H1 (cell line): ENCODE results near the gene CTXN2. TPM values are rescaled to one million over a fixed set of nuclear protein-coding genes. Genes with fewer than 3 reads are reported as not detected.

Experiments
- CHD7 ChIP-seq: fragments of 300-600 bp; sonication (generic); IDR thresholded peaks from 2 replicates; pipeline ENCODE4 v1.7.1; 2012; ENCODE audit warnings: low read length, moderate library complexity, mild to moderate bottlenecking, inconsistent platforms; ENCODE audit not compliant: insufficient replicate concordance
- USF2 ChIP-seq: IDR thresholded peaks from 2 replicates; pipeline ENCODE4 v1.6.1; 2011; ENCODE audit warnings: low read length, improper control_type of control experiment
- polyA plus RNA-seq, 7 experiments: library from polyadenylated mRNA; depleted of rRNA in 3 of 7; stranded (reverse) in 5 of 7; unstranded in 2 of 7; fragments of >200 nt in 5 of 7; fragments of 200-250 nt in 2 of 7; gene quantifications; 1 replicate in 5 of 7; 2 replicates in 1 of 7; 4 replicates in 1 of 7; pipeline versions ENCODE4 v1.2.1 to v1.2.3, GENCODE V29; 2011 to 2013; ENCODE audit warnings: missing spikeins in 2 of 7, mixed read lengths in 2 of 7
- total RNA-seq: library from RNA; stranded (reverse); fragmentation: NEBNext Ultra II Directional; extraction: Animal tissue kit (Norgen Biotek cat#: 25700); gene quantifications from 2 replicates; pipeline ENCODE4 v1.2.1, GENCODE V29; 2021
- TF ChIP-seq, protein P1 (sequence below): IDR thresholded peaks from 2 replicates; pipeline ENCODE4 v1.6.1; 2012; ENCODE audit warnings: low read length, inconsistent platforms

Gene CTXN2
- total and polyA plus RNA-seq, 2 of the 8 experiments (the other 6 are each of a cell fraction or from before 2014, with no cell fraction given), result 0.08 TPM; not detected in 1

DNA sequence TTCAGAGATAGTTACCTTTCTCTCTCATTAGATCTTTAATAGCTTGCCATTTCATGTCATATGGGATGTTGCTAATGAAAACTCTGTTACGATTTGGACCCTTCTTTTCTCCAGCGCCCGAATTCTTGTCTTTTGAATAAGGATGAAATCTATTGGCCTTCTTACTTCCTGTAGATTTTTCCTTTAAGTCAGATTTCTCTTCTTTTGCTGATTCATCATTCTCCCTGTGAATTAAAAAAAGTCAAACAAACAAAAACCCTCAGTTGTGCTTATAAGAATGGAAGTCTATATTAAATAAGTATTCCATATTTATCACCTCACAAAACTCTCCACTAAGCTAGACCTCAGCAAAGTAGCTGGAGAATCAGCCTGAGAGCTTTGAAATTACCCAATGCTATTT is 22.8 kb upstream of the CTXN2 start (continued):
- TF ChIP-seq CHD7 (no peak), USF2 (no peak)
- TF ChIP-seq, protein P1, sequence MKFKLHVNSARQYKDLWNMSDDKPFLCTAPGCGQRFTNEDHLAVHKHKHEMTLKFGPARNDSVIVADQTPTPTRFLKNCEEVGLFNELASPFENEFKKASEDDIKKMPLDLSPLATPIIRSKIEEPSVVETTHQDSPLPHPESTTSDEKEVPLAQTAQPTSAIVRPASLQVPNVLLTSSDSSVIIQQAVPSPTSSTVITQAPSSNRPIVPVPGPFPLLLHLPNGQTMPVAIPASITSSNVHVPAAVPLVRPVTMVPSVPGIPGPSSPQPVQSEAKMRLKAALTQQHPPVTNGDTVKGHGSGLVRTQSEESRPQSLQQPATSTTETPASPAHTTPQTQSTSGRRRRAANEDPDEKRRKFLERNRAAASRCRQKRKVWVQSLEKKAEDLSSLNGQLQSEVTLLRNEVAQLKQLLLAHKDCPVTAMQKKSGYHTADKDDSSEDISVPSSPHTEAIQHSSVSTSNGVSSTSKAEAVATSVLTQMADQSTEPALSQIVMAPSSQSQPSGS, result no peak
